GM12875 (cell line): ENCODE measurements around the gene NCKAP1.

Experiments used
- H3K4me3 ChIP-seq: one replicate; pipeline ENCODE4 v1.5.1; 2011; ENCODE audit warnings: low read depth, low read length, control low read depth
- CTCF ChIP-seq: IDR thresholded peaks from 2 replicates; pipeline ENCODE4 v1.5.1; 2011; ENCODE audit warnings: low read depth, mild to moderate bottlenecking, control low read depth, inconsistent platforms, low read length, moderate library complexity, borderline replicate concordance; ENCODE audit not compliant: insufficient read depth

NCKAP1 gene

DNA sequence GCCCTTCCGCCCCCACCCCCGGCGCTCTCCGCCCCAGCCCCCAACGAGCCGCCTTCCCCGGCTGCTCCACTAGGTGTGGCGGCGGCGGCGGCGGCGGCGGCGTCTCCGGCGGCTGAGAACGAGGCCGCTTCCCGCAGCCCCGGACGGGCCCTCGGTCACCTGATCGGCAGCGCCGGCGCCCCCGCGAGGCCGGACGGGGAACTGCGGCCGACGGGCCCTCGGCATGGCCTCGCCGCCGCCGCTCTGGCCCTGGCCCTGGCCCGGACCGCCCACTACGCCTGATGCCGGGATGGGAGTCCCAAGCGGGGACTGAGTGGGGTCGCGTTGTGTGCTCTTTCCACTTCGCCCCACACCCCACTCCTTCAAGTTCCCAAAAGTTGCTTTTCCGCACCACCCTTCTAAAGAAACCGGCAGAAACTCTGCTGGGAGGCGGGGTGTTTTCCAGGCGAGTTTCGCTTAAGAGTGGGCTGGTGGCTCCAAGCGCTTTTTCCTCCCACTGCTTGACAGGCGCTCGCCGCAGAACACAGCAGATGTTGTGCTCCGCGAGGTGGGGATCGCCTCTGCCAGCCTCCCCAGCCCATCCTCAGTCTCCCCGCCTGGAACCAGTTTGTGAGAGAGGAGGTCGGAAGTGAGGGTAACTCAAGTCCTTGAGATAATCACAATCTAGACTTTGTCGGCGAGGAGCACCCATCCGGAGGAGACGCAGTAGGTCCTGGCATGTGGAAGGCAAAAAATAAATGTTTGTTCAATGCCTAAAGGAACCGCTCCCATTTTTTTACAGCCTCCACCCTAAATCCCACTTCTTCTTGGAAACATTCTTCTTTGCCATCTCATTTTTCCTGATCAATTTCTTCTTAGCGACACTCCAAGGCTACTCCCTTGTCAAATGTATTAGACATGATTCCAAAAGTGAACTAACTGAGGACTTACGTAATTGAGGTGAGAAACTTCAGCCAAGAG, at the start of gene NCKAP1:
TSS of gene NCKAP1 (minus strand) at position 117 of the 960 bp plus-strand sequence. CDS start 358 bp downstream, outside the sequence.
- TF ChIP-seq CTCF, result peak; percentile 89
- peak within 1 kb of the TSS; percentile 69 for H3K4me3 ChIP-seq

DNA sequence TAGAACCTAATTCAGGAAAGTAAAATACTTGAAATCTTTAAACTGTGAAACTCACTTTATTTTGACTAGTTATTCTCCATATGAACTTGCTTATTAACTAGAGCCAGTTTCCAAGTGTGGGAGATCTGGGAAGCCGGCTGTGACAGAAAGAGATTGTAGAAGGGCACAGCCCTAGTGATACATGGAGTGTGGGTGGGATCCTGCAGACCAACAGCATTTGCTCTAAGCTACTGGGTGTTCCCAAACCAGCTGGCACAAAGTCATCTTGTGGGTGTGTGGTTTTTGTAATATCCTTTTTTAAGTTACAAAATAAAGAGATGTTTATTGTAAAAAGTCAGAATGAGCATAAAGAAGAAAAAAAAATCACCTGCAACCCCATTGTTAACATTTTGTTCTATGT, 43.7 kb upstream of the NCKAP1 start:
- TF ChIP-seq CTCF, result no peak
- H3K4me3 ChIP-seq, result no peak overlapping the region

DNA sequence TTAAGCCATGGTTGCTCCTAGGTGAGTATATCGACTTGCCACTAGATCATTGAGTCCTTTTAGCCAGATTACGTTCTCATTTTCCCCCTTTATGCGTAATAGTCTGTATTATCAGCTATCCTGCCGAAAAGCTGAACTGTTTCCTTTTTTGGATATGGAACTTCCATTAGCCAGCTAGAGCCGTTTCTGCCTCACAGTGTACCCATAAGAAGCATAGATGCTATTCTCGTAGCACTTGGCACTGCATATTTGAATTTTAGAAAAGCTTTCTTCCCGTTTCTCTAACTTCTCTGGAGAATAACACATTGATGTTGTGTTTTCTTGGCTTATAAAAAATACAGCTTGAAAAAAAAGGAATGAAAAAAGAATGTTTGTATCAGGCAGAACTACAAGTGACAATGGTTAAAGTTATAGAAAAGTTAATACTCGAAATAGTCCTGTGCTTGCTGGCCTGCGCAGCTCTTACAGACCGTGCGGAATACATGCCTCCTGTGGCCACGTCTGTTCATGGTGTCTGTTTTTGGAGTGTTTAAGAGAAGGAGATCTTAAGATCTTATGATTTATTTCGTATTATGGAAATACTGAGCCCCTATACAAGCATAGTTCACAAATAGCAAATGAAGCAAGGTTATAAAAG, 41.0 kb upstream of the NCKAP1 start:
- TF ChIP-seq CTCF, result no peak
- H3K4me3 ChIP-seq, result peak overlapping the region; percentile 53

DNA sequence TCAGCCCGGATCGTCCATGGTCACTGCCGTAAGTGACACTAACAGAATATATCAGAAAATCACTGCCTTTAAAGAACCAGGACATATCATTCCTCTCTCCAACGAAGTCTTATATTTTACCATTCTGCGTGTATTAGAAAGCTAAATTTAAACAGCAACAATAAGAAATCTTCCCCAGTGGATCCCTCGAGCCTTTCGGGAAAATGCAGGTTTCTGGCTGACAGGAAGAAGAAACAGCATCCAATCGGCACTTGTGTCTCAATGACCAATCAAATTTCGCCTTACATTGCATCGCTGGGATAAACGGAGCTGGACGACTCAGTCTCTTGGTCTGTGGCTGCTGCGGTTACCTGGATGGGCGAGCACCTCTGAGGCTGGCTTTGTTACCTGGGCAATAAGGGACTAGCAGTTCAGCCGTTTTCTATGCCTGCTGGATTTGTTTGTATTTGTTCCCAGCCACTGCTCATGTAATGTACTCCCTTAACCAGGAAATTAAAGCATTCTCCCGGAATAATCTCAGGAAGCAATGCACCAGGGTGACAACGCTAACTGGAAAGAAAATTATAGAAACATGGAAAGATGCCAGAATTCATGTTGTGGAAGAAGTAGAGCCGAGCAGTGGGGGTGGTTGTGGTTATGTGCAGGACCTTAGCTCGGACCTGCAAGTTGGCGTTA, 40.3 kb upstream of the NCKAP1 start, which contains the start of gene DUSP19:
TSS of gene DUSP19 (plus strand) at position 284 of the 675 bp plus-strand sequence. CDS start at position 471, 187 bp downstream.
- no peak for TF ChIP-seq CTCF
- peak within 1 kb of the TSS; percentile 53 for H3K4me3 ChIP-seq

DNA sequence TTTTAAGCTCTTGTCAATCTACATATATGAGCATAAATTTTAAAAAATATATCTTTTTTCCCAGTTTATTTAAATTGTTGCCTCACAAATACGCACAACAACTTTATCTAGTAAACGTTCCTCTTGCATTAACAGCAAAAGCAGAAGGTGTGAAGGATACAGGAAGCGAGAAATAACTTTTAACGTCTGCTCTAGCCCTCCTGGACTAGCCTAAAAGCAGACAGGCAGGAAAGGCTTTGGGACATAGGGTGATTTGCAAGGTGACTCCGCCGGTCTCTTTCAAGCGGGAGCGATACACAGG, 39.9 kb upstream of the NCKAP1 start:
- H3K4me3 ChIP-seq, result peak overlapping the region; percentile 53

GRCh38 chr2:183072177-183072576, 33.9 kb upstream of the NCKAP1 start:
- no peak overlapping the region for H3K4me3 ChIP-seq
- no peak for TF ChIP-seq CTCF

More for the DNA sequence above, 39.9 kb upstream of the NCKAP1 start:
- TF ChIP-seq CTCF, result no peak
